NCI-H526 treated with DMSO at 0.1 percent for 48 hours (cell line): Measurements from ENCODE around the gene SND1.

Experiments used
- DNase-seq: peaks from one replicate; lab custom pipeline; 2025; lab: John Stamatoyannopoulos, UW

Gene SND1

GRCh38 chr7:128073671-128074310, 421.8 kb downstream of the SND1 start:
- DNase-seq, result no peak

- DNase-seq, result no peak
Observed at GRCh38 chr7:128074336-128074735, 422.3 kb downstream of the SND1 start.

GRCh38 chr7:128074736-128075135, 422.7 kb downstream of the SND1 start:
- DNase-seq, result no peak

- no peak for DNase-seq
Observed at GRCh38 chr7:128075242-128076095, 423.5 kb downstream of the SND1 start.

GRCh38 chr7:128076196-128076795, 424.3 kb downstream of the SND1 start:
- no peak for DNase-seq

- no peak for DNase-seq
Observed at GRCh38 chr7:128076796-128077271, 424.8 kb downstream of the SND1 start.

GRCh38 chr7:128078309-128078708, 426.3 kb downstream of the SND1 start:
- no peak for DNase-seq

GRCh38 chr7:128080169-128080568, 428.2 kb downstream of the SND1 start:
- no peak for DNase-seq

- DNase-seq, result no peak
Observed at GRCh38 chr7:128081351-128081750, 429.4 kb downstream of the SND1 start.

- no peak for DNase-seq
Observed at GRCh38 chr7:128081808-128082207, 429.8 kb downstream of the SND1 start.

GRCh38 chr7:128082431-128082830, 430.4 kb downstream of the SND1 start:
- DNase-seq, result no peak

- DNase-seq, result no peak
Observed at GRCh38 chr7:128084896-128085608, 433.1 kb downstream of the SND1 start.

- DNase-seq, result no peak
Observed at GRCh38 chr7:128090492-128090891, 438.5 kb downstream of the SND1 start.

GRCh38 chr7:128091106-128091505, 439.1 kb downstream of the SND1 start:
- no peak for DNase-seq

GRCh38 chr7:128092221-128092620, 440.2 kb downstream of the SND1 start:
- no peak for DNase-seq

- no peak for DNase-seq
Observed at GRCh38 chr7:128093614-128094570, 441.9 kb downstream of the SND1 start.

- no peak for DNase-seq
Observed at GRCh38 chr7:128094686-128095085, 442.7 kb downstream of the SND1 start.

GRCh38 chr7:128097211-128097731, 445.3 kb downstream of the SND1 start:
- no peak for DNase-seq

GRCh38 chr7:128098629-128099028, 446.6 kb downstream of the SND1 start:
- no peak for DNase-seq

GRCh38 chr7:128099204-128099671, 447.2 kb downstream of the SND1 start:
- DNase-seq, result no peak
